ENCODE data around the gene KRT17.
A peak's percentile ranks its signal among the peaks of the same experiment; 100 is the strongest.

Gene KRT17

DNA sequence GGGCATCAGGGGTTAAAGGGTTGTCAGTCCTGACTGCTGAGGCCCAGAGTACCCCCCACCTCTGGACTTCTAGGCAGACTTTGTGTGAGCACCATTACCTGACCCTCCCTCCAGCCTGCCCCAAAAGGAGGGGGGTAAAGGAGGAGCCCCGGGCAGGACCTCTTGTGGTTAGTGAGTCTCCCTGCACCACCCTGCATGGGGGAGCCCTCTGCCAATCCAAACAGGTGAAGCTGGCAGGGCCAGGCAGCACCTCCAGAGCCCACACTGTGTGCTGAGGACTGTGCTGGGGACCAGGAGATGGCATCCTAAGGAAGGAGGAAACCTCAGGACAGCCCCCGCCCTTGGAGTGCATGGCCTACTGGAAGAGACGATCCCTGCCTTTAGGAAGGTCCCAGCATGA, 35.1 kb downstream of the KRT17 start:
- Histone ChIP-seq H3K4ac (ENCODE audit: low read depth, low read length) (no peak overlapping the region), H2BK12ac (ENCODE audit: low read length) (no peak overlapping the region), H3K36me3 (ENCODE audit: control insufficient read depth in 1 of 2, insufficient read depth in 2 of 2, low read length in 2 of 2) (no peaks in the 10 kb centered on the region), H4K8ac (ENCODE audit: low read depth, low read length) (no peak overlapping the region), H3K27ac (ENCODE audit: low read depth, low read length) (no peak overlapping the region), H3K9me3 (ENCODE audit: insufficient read depth, low read depth, low read length) (no peaks in the 10 kb centered on the region), H3K4me3 (ENCODE audit: low read depth, low read length) (no peak overlapping the region), H3K4me2 (ENCODE audit: low read length) (no peak overlapping the region), H4K91ac (ENCODE audit: low read depth, low read length) (no peak overlapping the region), H4K12ac (ENCODE audit: low read depth, low read length) (no peak overlapping the region), H3K9ac (ENCODE audit: low read length) (no peak overlapping the region), H3K27me3 (ENCODE audit: insufficient read depth, low read length) (no peaks in the 10 kb centered on the region), H2AFZ (ENCODE audit: insufficient read depth, low read length, poor library complexity) (no peak overlapping the region), H2BK5ac (ENCODE audit: low read depth, low read length, poor library complexity) (no peak overlapping the region), H2AK5ac (ENCODE audit: low read length) (no peak overlapping the region), H3K14ac (ENCODE audit: low read length) (no peak overlapping the region), H3K79me1 (ENCODE audit: low read length) (no peaks in the 10 kb centered on the region), H3K4me1 (ENCODE audit: control insufficient read depth in 1 of 2, insufficient read depth in 2 of 2, low read length in 2 of 2) (peaks cover 0 to 2% of the 10 kb centered on the region in 2 experiments), H3K79me2 (ENCODE audit: control insufficient read depth, insufficient read depth, low read length, poor library complexity) (no peaks in the 10 kb centered on the region), H3K23ac (ENCODE audit: low read length) (no peak overlapping the region), H2BK120ac (ENCODE audit: insufficient read depth, low read length, poor library complexity) (no peak overlapping the region), H3K18ac (ENCODE audit: low read length) (no peak overlapping the region)
- DNase-seq, result no peak
- no CpG with 5 or more reads among the region's 3 CpGs for WGBS (ENCODE audit: extremely low coverage, insufficient coverage, insufficient read length)

DNA sequence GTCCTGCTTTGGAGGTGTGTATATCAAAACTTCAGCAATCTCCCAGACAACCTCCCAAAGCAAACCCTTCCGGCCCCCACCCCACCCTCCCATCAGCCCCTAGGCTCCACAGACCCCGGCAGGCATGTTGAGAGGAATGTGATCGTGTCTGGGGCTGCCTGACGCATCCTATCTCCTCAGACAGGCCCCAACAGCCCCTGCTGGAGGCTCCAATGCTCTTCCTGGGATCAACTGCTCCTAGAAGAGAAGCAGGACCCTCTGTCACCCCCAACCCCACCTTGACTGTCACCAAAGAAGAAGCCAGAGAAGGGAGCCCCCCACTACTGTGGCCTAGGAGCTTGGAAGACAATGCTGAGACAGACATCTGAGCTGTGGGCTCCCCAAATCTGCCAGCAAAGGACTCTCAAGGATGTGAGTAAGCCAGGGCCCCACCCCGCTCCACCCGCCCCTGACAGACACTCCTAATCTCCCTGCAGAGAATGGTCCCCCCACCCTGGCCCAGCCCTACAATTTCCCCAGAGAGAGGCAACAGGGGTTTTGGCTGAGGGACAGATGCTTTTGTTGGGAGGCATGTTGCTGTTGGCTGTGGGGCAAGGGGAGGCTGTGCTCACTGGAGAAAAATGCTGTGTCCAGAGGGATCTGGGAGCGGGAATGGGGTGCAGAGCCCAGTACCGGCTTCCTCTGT, 36.1 kb downstream of the KRT17 start:
- H3K4me3 ChIP-seq (ENCODE audit: low read depth, low read length), result no peak overlapping the region
- no peak overlapping the region for H2AK5ac ChIP-seq (ENCODE audit: low read length)
- no peak overlapping the region for H2BK5ac ChIP-seq (ENCODE audit: low read depth, low read length, poor library complexity)
- no peaks in the 10 kb centered on the region for H3K36me3 ChIP-seq (ENCODE audit: control insufficient read depth in 1 of 2, insufficient read depth in 2 of 2, low read length in 2 of 2)
- H3K23ac ChIP-seq (ENCODE audit: low read length), result no peak overlapping the region
- H3K4me2 ChIP-seq (ENCODE audit: low read length), result no peak overlapping the region
- no peak overlapping the region for H3K18ac ChIP-seq (ENCODE audit: low read length)
- H3K4ac ChIP-seq (ENCODE audit: low read depth, low read length), result no peak overlapping the region
- no peaks in the 10 kb centered on the region for H3K4me1 ChIP-seq (ENCODE audit: control insufficient read depth in 1 of 2, insufficient read depth in 2 of 2, low read length in 2 of 2)
- no CpG with 5 or more reads among the region's 8 CpGs for WGBS (ENCODE audit: extremely low coverage, insufficient coverage, insufficient read length)
- no peaks in the 10 kb centered on the region for H3K9me3 ChIP-seq (ENCODE audit: insufficient read depth, low read depth, low read length)
- DNase-seq, result no peak
- H2AFZ ChIP-seq (ENCODE audit: insufficient read depth, low read length, poor library complexity), result no peak overlapping the region
- no peaks in the 10 kb centered on the region for H3K79me1 ChIP-seq (ENCODE audit: low read length)
- no peak overlapping the region for H2BK120ac ChIP-seq (ENCODE audit: insufficient read depth, low read length, poor library complexity)
- no peak overlapping the region for H4K8ac ChIP-seq (ENCODE audit: low read depth, low read length)
- H3K27me3 ChIP-seq (ENCODE audit: insufficient read depth, low read length), result no peaks in the 10 kb centered on the region
- H3K79me2 ChIP-seq (ENCODE audit: control insufficient read depth, insufficient read depth, low read length, poor library complexity), result no peaks in the 10 kb centered on the region
- no peak overlapping the region for H4K91ac ChIP-seq (ENCODE audit: low read depth, low read length)
- no peak overlapping the region for H2BK12ac ChIP-seq (ENCODE audit: low read length)
- no peak overlapping the region for H3K27ac ChIP-seq (ENCODE audit: low read depth, low read length)
- no peak overlapping the region for H4K12ac ChIP-seq (ENCODE audit: low read depth, low read length)
- H3K9ac ChIP-seq (ENCODE audit: low read length), result no peak overlapping the region
- no peak overlapping the region for H3K14ac ChIP-seq (ENCODE audit: low read length)

GRCh38 chr17:41586863-41587495, 37.4 kb downstream of the KRT17 start, which contains the start of gene KRT14:
KRT14 (minus strand) TSS chr17:41586895; CDS start chr17:41586834, 61 bp downstream.
- H4K91ac ChIP-seq (ENCODE audit: low read depth, low read length), result no peak within 1 kb of the TSS
- no peaks in the 10 kb centered on the region for H3K79me1 ChIP-seq (ENCODE audit: low read length)
- H3K27me3 ChIP-seq (ENCODE audit: insufficient read depth, low read length), result no peaks in the 10 kb centered on the region
- H3K9me3 ChIP-seq (ENCODE audit: insufficient read depth, low read depth, low read length), result no peaks in the 10 kb centered on the region
- no peak within 1 kb of the TSS for H3K4me3 ChIP-seq (ENCODE audit: low read depth, low read length)
- no peak within 1 kb of the TSS for H3K18ac ChIP-seq (ENCODE audit: low read length)
- no peak within 1 kb of the TSS for H2BK5ac ChIP-seq (ENCODE audit: low read depth, low read length, poor library complexity)
- H4K8ac ChIP-seq (ENCODE audit: low read depth, low read length), result no peak within 1 kb of the TSS
- H3K4ac ChIP-seq (ENCODE audit: low read depth, low read length), result no peak within 1 kb of the TSS
- WGBS (ENCODE audit: extremely low coverage, insufficient coverage, insufficient read length), result no CpG with 5 or more reads among the region's 15 CpGs
- peaks cover 0 to 4% of the 10 kb centered on the region in 2 experiments for H3K4me1 ChIP-seq (ENCODE audit: control insufficient read depth in 1 of 2, insufficient read depth in 2 of 2, low read length in 2 of 2)
- no peaks in the 10 kb centered on the region for H3K36me3 ChIP-seq (ENCODE audit: control insufficient read depth in 1 of 2, insufficient read depth in 2 of 2, low read length in 2 of 2)
- no peak within 1 kb of the TSS for H2BK12ac ChIP-seq (ENCODE audit: low read length)
- no peak within 1 kb of the TSS for H3K9ac ChIP-seq (ENCODE audit: low read length)
- H3K27ac ChIP-seq (ENCODE audit: low read depth, low read length), result no peak within 1 kb of the TSS
- H3K79me2 ChIP-seq (ENCODE audit: control insufficient read depth, insufficient read depth, low read length, poor library complexity), result no peaks in the 10 kb centered on the region
- no peak within 1 kb of the TSS for H4K12ac ChIP-seq (ENCODE audit: low read depth, low read length)
- no peak within 1 kb of the TSS for H3K4me2 ChIP-seq (ENCODE audit: low read length)
- H2BK120ac ChIP-seq (ENCODE audit: insufficient read depth, low read length, poor library complexity), result no peak within 1 kb of the TSS
- H2AFZ ChIP-seq (ENCODE audit: insufficient read depth, low read length, poor library complexity), result no peak within 1 kb of the TSS
- H2AK5ac ChIP-seq (ENCODE audit: low read length), result no peak within 1 kb of the TSS
- H3K14ac ChIP-seq (ENCODE audit: low read length), result no peak within 1 kb of the TSS
- no peak within 1 kb of the TSS for H3K23ac ChIP-seq (ENCODE audit: low read length)
- peak; percentile 78 to 81 for DNase-seq

DNA sequence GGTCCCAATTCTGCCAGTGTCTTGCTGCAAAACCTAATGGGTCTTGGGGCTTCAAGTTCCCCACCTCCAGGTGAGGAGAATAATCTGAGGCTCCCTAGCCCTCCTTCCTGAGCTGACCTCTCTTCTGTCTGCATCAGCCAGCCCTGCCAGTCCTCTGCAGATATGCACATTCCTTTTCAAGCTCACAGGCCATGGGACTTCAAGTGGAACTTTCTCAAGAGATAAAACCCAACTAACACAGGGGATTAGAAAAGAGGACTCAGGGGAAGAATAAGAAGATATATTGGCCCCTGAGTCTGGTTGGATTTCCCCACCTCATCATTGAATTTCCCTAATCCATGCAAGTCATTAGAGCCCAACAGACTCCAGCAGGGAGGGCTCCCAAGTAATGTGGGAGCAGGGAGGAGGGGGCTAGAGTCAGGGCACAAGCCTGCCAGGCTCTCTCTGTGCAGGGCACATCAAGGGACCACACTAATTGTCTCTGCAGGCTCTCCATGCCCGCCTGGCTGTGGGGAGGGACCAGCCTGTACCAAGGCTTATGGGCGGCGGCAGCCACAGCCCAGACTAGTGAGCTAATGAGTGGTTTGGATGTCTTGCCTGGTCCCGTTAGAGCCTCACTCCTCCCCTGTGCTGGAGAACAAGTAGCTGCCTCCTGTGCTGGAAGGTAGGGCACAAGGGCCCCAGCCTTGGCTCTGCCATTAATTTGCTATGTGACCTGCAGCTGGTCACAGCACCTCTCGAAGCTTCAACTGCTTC, 38.9 kb downstream of the KRT17 start:
- DNase-seq, result no peak
- H3K14ac ChIP-seq (ENCODE audit: low read length), result no peak overlapping the region
- no CpG with 5 or more reads among the region's 5 CpGs for WGBS (ENCODE audit: extremely low coverage, insufficient coverage, insufficient read length)
- peaks cover 0 to 4% of the 10 kb centered on the region in 2 experiments for H3K4me1 ChIP-seq (ENCODE audit: control insufficient read depth in 1 of 2, insufficient read depth in 2 of 2, low read length in 2 of 2)
- no peak overlapping the region for H2BK120ac ChIP-seq (ENCODE audit: insufficient read depth, low read length, poor library complexity)
- H3K9ac ChIP-seq (ENCODE audit: low read length), result no peak overlapping the region
- H3K18ac ChIP-seq (ENCODE audit: low read length), result no peak overlapping the region
- H3K79me2 ChIP-seq (ENCODE audit: control insufficient read depth, insufficient read depth, low read length, poor library complexity), result no peaks in the 10 kb centered on the region
- H3K4me3 ChIP-seq (ENCODE audit: low read depth, low read length), result no peak overlapping the region
- H3K79me1 ChIP-seq (ENCODE audit: low read length), result no peaks in the 10 kb centered on the region
- no peaks in the 10 kb centered on the region for H3K36me3 ChIP-seq (ENCODE audit: control insufficient read depth in 1 of 2, insufficient read depth in 2 of 2, low read length in 2 of 2)
- no peak overlapping the region for H4K8ac ChIP-seq (ENCODE audit: low read depth, low read length)
- H3K9me3 ChIP-seq (ENCODE audit: insufficient read depth, low read depth, low read length), result no peaks in the 10 kb centered on the region
- no peak overlapping the region for H3K27ac ChIP-seq (ENCODE audit: low read depth, low read length)
- H3K23ac ChIP-seq (ENCODE audit: low read length), result no peak overlapping the region
- H4K12ac ChIP-seq (ENCODE audit: low read depth, low read length), result no peak overlapping the region
- H3K27me3 ChIP-seq (ENCODE audit: insufficient read depth, low read length), result no peaks in the 10 kb centered on the region
- H3K4ac ChIP-seq (ENCODE audit: low read depth, low read length), result no peak overlapping the region
- no peak overlapping the region for H2BK5ac ChIP-seq (ENCODE audit: low read depth, low read length, poor library complexity)
- H2BK12ac ChIP-seq (ENCODE audit: low read length), result no peak overlapping the region
- H2AK5ac ChIP-seq (ENCODE audit: low read length), result no peak overlapping the region
- H4K91ac ChIP-seq (ENCODE audit: low read depth, low read length), result no peak overlapping the region
- no peak overlapping the region for H2AFZ ChIP-seq (ENCODE audit: insufficient read depth, low read length, poor library complexity)
- no peak overlapping the region for H3K4me2 ChIP-seq (ENCODE audit: low read length)
